Type B pancreatic cell (in vitro differentiated cells): ENCODE measurements around the gene PRDM16. TPM values are rescaled to one million over a fixed set of nuclear protein-coding genes. Genes with fewer than 3 reads are reported as not detected.

ENCODE experiments used
- DNase-seq: peaks from one replicate; pipeline ENCODE4 v3.0.0; 2021; ENCODE audit warnings: mixed read lengths; ENCODE audit not compliant: unreplicated experiment; ENCODE audit errors: extremely low spot score
- H3K27ac Mint-ChIP-seq: 2 replicates; pipeline ENCODE4 v1.8.0; 2021; ENCODE audit warnings: mild to moderate bottlenecking, mixed read lengths
- H3K27me3 Mint-ChIP-seq: 2 replicates; pipeline ENCODE4 v1.8.0; 2021; ENCODE audit warnings: mixed read lengths
- H3K36me3 Mint-ChIP-seq: 2 replicates; pipeline ENCODE4 v1.8.0; 2021; ENCODE audit warnings: mixed read lengths
- H3K4me1 Mint-ChIP-seq: one replicate; pipeline ENCODE4 v1.8.0; 2021; ENCODE audit warnings: mixed read lengths; ENCODE audit not compliant: unreplicated experiment
- H3K4me3 Mint-ChIP-seq: 2 replicates; pipeline ENCODE4 v1.8.0; 2021; ENCODE audit warnings: mild to moderate bottlenecking, mixed read lengths
- H3K9me3 Mint-ChIP-seq: 2 replicates; pipeline ENCODE4 v1.8.0; 2021; ENCODE audit warnings: mixed read lengths
- CTCF ChIP-seq: fragments of 200-600 bp; sonication (generic); conservative IDR thresholded peaks from 2 replicates; pipeline ENCODE4 v1.5.0; 2021; ENCODE audit warnings: antibody characterized with exemption, mild to moderate bottlenecking
- total RNA-seq: library from RNA; stranded (reverse); gene quantifications from 2 replicates; pipeline ENCODE4 v1.2.1, GENCODE V29; 2021; ENCODE audit warnings: low replicate concordance

Gene PRDM16
- total RNA-seq, 1 donor from 2014 or later: 23.6 TPM

- peak; percentile 65 for TF ChIP-seq CTCF
- Mint-ChIP-seq H3K27ac (peak overlapping the region; percentile 74), H3K4me1 (peaks cover 21% of the 10 kb centered on the region), H3K9me3 (no peaks in the 10 kb centered on the region), H3K27me3 (no peaks in the 10 kb centered on the region), H3K4me3 (no peak overlapping the region), H3K36me3 (peaks cover 3% of the 10 kb centered on the region)
- no peak for DNase-seq
Measured at GRCh38 chr1:3471356-3472087, 402.5 kb downstream of the PRDM16 start.

GRCh38 chr1:3472088-3472850, 403.3 kb downstream of the PRDM16 start:
- no peaks in the 10 kb centered on the region for H3K9me3 Mint-ChIP-seq
- peaks cover 21% of the 10 kb centered on the region for H3K4me1 Mint-ChIP-seq
- H3K27me3 Mint-ChIP-seq: no peaks in the 10 kb centered on the region
- peak; percentile 17 for TF ChIP-seq CTCF
- H3K27ac Mint-ChIP-seq: no peak overlapping the region
- DNase-seq: no peak
- peaks cover 3% of the 10 kb centered on the region for H3K36me3 Mint-ChIP-seq
- H3K4me3 Mint-ChIP-seq: no peak overlapping the region

- no peak for TF ChIP-seq CTCF
- Mint-ChIP-seq H3K4me3 (no peak overlapping the region), H3K27me3 (no peaks in the 10 kb centered on the region), H3K4me1 (peaks cover 21% of the 10 kb centered on the region), H3K9me3 (no peaks in the 10 kb centered on the region), H3K36me3 (peaks cover 3% of the 10 kb centered on the region), H3K27ac (no peak overlapping the region)
- DNase-seq: no peak
Measured at GRCh38 chr1:3472906-3473305, 403.9 kb downstream of the PRDM16 start.

GRCh38 chr1:3473381-3473844, 404.4 kb downstream of the PRDM16 start:
- Mint-ChIP-seq H3K4me1 (peaks cover 21% of the 10 kb centered on the region), H3K9me3 (no peaks in the 10 kb centered on the region), H3K27ac (peak overlapping the region; percentile 23), H3K36me3 (peaks cover 3% of the 10 kb centered on the region), H3K27me3 (no peaks in the 10 kb centered on the region), H3K4me3 (no peak overlapping the region)
- no peak for DNase-seq
- TF ChIP-seq CTCF: no peak

GRCh38 chr1:3474016-3474415, 405.0 kb downstream of the PRDM16 start:
- peak overlapping the region; percentile 23 for H3K27ac Mint-ChIP-seq
- no peak for DNase-seq
- peaks cover 3% of the 10 kb centered on the region for H3K36me3 Mint-ChIP-seq
- H3K4me1 Mint-ChIP-seq: peaks cover 21% of the 10 kb centered on the region
- H3K27me3 Mint-ChIP-seq: no peaks in the 10 kb centered on the region
- H3K9me3 Mint-ChIP-seq: no peaks in the 10 kb centered on the region
- no peak for TF ChIP-seq CTCF
- H3K4me3 Mint-ChIP-seq: no peak overlapping the region
